Measurements from ENCODE around the gene WSB1. TPM values are rescaled to one million over a fixed set of nuclear protein-coding genes. Genes with fewer than 3 reads are reported as not detected.

WSB1 gene
- polyA plus RNA-seq, 2 of the 4 experiments (the other 2 are of a cell fraction) = 46.0 to 111 TPM

DNA sequence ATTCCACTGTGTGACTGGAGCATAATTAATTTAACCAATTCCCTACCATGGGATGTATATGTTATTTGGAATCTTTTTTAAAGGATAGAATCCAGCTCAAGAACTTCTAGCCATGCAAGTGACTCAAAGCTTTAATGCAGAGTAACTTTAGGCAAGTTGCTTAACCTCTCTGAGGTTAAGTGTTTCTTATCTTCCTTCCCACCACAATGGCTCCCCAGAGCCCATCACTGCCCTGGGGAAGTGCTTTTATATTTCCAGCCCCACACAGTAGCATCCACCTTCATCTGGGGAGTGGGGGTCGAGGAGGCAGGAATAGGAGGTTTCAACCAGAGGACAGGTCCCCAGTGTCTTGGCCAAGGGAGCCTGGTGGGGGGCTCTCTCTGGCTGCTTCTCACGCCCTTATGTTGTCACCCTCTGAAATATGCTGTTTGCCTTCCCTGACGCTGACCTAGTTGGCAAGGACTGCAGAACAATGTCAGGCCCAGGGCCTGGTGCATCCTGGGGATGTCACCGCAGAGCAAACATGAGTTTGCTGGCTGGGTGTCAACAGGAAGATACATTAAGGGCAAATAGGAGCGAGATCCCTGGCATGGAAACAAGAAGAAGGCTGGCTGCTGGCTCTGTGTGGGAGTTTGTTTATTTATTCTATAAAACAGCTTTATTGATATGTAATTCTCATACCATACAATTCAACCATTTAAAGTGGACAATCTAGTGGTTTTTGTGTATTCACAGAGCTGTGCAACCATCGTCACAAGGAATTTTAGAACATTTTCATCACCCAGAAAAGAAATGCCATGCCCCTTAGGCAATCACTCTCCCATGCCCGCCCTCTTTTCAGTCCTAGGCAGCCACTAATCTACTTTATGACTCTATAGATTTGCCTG is 46.6 kb upstream of the WSB1 start:
- Histone ChIP-seq H3K4me2 (peak overlapping the region; percentile 66), H3K9me3 (peaks cover 17% of the 10 kb centered on the region; the same call in 2 of the 3 replicates), H3K4me3 (no peak overlapping the region), H3K4me1 (peaks cover 48% of the 10 kb centered on the region), H3K27ac (peak overlapping the region; percentile 72 to 78)
- FAIRE-seq = peak; percentile 86
- ChIA-PET POLR2A (interaction anchor here (3.9 kb wide), 1 partner anchor 47 kb away, joined by 57 read pairs; the partner anchor contains the start of gene WSB1), CTCF (interaction anchor here (0.5 to 4.9 kb wide), 9 partner anchors 9 to 405 kb away, joined by 3 to 100 read pairs (median 3); partner anchors contain the start of gene WSB1)
- DNase-seq (ENCODE audit: low read depth in 1 of 2, low spot score in 1 of 2) = peak; percentile 84 to 95
- peak; percentile 81 to 82 for ATAC-seq
- 3% methylated on average over 7 of the region's 7 CpGs for WGBS (ENCODE audit: missing lambda C conversion rate)
- no peak for TF ChIP-seq RCOR1 (IDR thresholded peaks at IDR 0.05; ENCODE audit: low read depth, low read length)
- no peak for TF ChIP-seq EHMT2 (IDR thresholded peaks at IDR 0.05; ENCODE audit: low read depth)
- no peak for TF ChIP-seq ESRRA (IDR thresholded peaks at IDR 0.05; ENCODE audit: borderline replicate concordance, low read length)
- no peak for TF ChIP-seq ZC3H11A (IDR thresholded peaks at IDR 0.05)
- no peak for TF ChIP-seq POLR2AphosphoS2 (conservative IDR thresholded peaks at IDR 0.05; ENCODE audit: low read length)
- no peak for TF ChIP-seq HDAC2 (IDR thresholded peaks at IDR 0.05)
- no peak for TF ChIP-seq ATOH8 (CRISPR knock-in tag; IDR thresholded peaks at IDR 0.05; ENCODE audit: low read depth)
- peak; percentile 6 for TF ChIP-seq ZFP36 (IDR thresholded peaks at IDR 0.05; ENCODE audit: borderline replicate concordance, partially characterized antibody)
- TF ChIP-seq, protein P1, sequence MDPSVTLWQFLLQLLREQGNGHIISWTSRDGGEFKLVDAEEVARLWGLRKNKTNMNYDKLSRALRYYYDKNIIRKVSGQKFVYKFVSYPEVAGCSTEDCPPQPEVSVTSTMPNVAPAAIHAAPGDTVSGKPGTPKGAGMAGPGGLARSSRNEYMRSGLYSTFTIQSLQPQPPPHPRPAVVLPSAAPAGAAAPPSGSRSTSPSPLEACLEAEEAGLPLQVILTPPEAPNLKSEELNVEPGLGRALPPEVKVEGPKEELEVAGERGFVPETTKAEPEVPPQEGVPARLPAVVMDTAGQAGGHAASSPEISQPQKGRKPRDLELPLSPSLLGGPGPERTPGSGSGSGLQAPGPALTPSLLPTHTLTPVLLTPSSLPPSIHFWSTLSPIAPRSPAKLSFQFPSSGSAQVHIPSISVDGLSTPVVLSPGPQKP (IDR thresholded peaks at IDR 0.05; ENCODE audit: low read depth, low read length) = no peak
- TF ChIP-seq MYC (IDR thresholded peaks at IDR 0.05; ENCODE audit: borderline replicate concordance, low read length) = peak; percentile 63; the same call in 1 of the 2 replicates
- no peak for TF ChIP-seq KDM5A (IDR thresholded peaks at IDR 0.05)
- TF ChIP-seq, protein P2, sequence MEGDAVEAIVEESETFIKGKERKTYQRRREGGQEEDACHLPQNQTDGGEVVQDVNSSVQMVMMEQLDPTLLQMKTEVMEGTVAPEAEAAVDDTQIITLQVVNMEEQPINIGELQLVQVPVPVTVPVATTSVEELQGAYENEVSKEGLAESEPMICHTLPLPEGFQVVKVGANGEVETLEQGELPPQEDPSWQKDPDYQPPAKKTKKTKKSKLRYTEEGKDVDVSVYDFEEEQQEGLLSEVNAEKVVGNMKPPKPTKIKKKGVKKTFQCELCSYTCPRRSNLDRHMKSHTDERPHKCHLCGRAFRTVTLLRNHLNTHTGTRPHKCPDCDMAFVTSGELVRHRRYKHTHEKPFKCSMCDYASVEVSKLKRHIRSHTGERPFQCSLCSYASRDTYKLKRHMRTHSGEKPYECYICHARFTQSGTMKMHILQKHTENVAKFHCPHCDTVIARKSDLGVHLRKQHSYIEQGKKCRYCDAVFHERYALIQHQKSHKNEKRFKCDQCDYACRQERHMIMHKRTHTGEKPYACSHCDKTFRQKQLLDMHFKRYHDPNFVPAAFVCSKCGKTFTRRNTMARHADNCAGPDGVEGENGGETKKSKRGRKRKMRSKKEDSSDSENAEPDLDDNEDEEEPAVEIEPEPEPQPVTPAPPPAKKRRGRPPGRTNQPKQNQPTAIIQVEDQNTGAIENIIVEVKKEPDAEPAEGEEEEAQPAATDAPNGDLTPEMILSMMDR (IDR thresholded peaks at IDR 0.05) = no peak
- peak; percentile 72 to 87; a peak in 3 of 5 replicates for TF ChIP-seq JUN (IDR thresholded peaks at IDR 0.05)
- no peak for TF ChIP-seq REST (IDR thresholded peaks at IDR 0.05)
- no peak for TF ChIP-seq TP53 (CRISPR knock-in tag; IDR thresholded peaks at IDR 0.05)
- TF ChIP-seq MAZ (IDR thresholded peaks at IDR 0.05; ENCODE audit: borderline replicate concordance, low read depth, low read length) = no peak
- no peak for TF ChIP-seq HOXB13 (CRISPR knock-in tag; IDR thresholded peaks at IDR 0.05; ENCODE audit: low read depth)
- TF ChIP-seq CBX2 (IDR thresholded peaks at IDR 0.05; ENCODE audit: borderline replicate concordance, low read depth) = no peak
- no peak for TF ChIP-seq ZNF302 (CRISPR knock-in tag; IDR thresholded peaks at IDR 0.05)
- TF ChIP-seq MAX (IDR thresholded peaks at IDR 0.05) = peak; percentile 49
- no peak for TF ChIP-seq MAFK (IDR thresholded peaks at IDR 0.05; ENCODE audit: partially characterized antibody)
- no peak for TF ChIP-seq TFCP2L1 (CRISPR knock-in tag; IDR thresholded peaks at IDR 0.05)
- TF ChIP-seq FOXS1 (CRISPR knock-in tag; IDR thresholded peaks at IDR 0.05) = no peak
- no peak for TF ChIP-seq CBX8 (IDR thresholded peaks at IDR 0.05)
- TF ChIP-seq GATA3 (IDR thresholded peaks at IDR 0.05; ENCODE audit: borderline replicate concordance) = peak; percentile 91
- no peak for TF ChIP-seq FOSB (CRISPR knock-in tag; IDR thresholded peaks at IDR 0.05)
- TF ChIP-seq ZSCAN20 (CRISPR knock-in tag; IDR thresholded peaks at IDR 0.05) = no peak
- TF ChIP-seq CEBPB (IDR thresholded peaks at IDR 0.05) = peak; percentile 53 to 72; a peak in 3 of 4 replicates
- TF ChIP-seq BCL3 (IDR thresholded peaks at IDR 0.05) = peak; percentile 92; the same call in 2 of the 3 replicates
- TF ChIP-seq E2F6 (IDR thresholded peaks at IDR 0.05; ENCODE audit: borderline replicate concordance, low read depth) = no peak
